GM12874 (cell line): ENCODE results near the gene C1QTNF3.

Experiments used
- TF ChIP-seq, protein P1 (sequence below): IDR thresholded peaks from 2 replicates; pipeline ENCODE4 v1.5.1; 2011; ENCODE audit warnings: low read depth, mild to moderate bottlenecking, control low read depth, low read length, moderate library complexity; ENCODE audit not compliant: insufficient read depth

Gene C1QTNF3

DNA sequence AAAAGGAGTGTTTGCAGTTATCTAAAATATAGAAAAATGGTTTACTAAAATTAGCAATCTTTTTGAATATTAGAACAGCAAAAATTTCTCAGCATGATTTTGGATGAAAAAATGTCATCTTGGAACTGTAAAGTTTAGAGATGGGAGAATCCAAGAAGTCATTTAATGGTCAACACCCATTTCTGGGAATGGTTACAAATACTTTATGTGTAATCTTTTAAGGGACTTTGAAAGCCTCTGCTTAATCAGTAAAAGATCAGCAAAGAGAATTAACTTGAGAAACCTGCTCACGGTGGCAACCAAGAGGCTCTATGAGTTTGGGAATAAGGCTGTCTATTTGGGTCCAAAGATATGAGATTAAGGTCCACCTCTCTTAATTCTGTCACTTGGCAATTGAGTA is 13.0 kb downstream of the C1QTNF3 start:
- TF ChIP-seq, protein P1, sequence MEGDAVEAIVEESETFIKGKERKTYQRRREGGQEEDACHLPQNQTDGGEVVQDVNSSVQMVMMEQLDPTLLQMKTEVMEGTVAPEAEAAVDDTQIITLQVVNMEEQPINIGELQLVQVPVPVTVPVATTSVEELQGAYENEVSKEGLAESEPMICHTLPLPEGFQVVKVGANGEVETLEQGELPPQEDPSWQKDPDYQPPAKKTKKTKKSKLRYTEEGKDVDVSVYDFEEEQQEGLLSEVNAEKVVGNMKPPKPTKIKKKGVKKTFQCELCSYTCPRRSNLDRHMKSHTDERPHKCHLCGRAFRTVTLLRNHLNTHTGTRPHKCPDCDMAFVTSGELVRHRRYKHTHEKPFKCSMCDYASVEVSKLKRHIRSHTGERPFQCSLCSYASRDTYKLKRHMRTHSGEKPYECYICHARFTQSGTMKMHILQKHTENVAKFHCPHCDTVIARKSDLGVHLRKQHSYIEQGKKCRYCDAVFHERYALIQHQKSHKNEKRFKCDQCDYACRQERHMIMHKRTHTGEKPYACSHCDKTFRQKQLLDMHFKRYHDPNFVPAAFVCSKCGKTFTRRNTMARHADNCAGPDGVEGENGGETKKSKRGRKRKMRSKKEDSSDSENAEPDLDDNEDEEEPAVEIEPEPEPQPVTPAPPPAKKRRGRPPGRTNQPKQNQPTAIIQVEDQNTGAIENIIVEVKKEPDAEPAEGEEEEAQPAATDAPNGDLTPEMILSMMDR, result no peak

DNA sequence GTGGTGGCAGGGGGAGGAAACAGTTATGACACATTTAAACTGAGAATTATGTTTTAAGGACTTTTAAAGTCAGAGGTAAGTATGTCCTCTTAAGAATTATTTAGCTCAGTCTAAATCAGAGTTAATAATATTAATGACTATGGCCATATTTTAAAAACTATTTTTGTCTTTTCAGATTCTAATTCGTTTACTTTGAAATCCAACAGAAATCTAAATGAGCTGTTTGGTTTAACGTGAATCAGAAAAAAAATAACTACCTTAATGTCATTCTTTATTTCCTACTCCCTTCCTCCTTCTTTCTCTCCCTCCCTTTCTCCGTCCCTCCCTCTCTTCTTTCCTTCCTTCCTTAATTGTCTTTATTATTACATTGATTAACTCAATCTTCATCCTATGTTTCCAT is 14.7 kb downstream of the C1QTNF3 start:
- TF ChIP-seq, protein P1, result no peak

DNA sequence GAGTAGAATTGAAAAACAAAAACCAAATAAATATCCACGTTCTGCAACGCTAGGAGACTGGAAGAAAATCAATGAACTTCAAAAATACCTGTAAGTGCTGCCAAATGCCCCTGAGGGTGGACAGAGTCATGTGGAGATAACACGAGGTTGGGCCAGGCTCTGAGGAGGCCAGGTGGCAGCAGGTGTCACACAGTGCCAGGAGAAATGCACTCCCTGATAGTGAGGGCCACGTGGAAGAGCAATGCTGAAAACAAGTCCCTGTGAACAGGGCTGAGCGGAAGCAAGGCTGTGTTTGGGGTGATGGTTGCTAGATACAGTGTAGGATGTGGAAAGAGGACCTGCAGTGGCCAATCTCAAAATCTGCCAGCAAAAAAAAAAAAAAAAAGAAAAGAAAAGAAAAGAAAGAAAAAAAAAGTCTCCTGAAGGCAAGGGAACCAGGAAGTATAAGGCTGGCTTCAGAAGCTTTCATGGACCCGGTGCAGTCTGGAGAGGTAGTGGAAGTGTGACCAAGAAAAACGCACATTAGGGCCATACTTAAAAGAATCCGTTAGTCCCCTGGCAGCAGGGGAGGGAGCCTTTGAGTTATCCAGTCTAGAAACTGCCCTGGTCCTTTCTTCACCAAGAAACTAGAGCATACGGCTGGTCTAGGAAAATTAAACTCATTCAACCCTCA is 16.8 kb downstream of the C1QTNF3 start:
- TF ChIP-seq, protein P1, result no peak

DNA sequence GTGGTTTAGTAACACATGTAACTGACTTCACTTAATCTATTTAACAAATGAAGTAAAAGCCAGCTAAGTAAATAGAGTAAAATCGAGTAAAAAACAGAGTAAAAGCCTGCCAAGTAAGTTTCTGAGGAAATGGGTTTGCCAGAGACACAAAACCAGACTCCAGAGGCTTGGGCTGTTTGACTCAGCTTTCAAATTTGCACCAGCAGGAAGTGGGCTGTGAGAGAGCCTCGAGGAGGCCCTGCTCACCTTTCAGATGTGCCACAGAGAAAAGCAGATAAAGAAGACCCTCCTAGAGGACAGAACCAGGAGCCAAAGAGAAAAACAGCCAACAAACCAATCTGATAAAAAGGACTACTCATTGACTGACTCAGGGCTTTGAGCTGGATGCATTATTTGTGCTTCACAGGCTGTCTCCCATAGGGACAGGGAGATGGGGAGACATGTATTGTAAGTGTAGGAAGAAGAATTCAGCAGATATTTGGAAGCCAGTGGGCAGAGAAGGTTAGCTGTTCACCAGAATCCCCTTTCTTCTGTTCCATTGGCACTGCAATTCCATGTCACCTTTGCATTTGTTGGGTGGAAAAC is 20.8 kb downstream of the C1QTNF3 start:
- TF ChIP-seq, protein P1, result no peak

- TF ChIP-seq, protein P1, result no peak
Observed at GRCh38 chr5:34021334-34021733, 21.7 kb downstream of the C1QTNF3 start.

- TF ChIP-seq, protein P1, result no peak
Observed at GRCh38 chr5:34020726-34021125, 22.3 kb downstream of the C1QTNF3 start.

- TF ChIP-seq, protein P1, result no peak
Observed at GRCh38 chr5:34017254-34017653, 25.8 kb downstream of the C1QTNF3 start.
